ENCODE data around the gene RPL6.
"Not testable (repeated sequence)": the region's sequence is repeated elsewhere in the genome, so short reads cannot be mapped to it uniquely, and the experiment has no call there.

RPL6 gene

DNA sequence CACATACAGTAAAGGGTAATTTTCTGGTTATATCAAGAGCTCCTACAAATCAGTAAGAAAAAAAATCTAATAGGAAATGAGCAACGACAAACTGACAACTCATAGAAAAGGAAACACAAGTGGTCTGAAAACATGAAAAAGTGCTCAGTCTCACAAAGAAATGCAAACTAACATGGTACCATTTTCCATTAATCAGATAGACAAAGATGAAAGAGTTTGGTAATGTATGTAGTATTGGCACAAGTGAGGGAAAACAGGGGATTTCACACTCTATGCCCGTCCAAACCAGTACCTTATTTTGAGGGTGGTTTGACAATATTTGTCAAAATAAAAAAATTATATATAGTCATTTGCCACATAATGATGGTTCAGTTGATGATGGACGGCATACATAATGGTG lies 22.6 kb upstream of the RPL6 start:
- Mint-ChIP-seq H3K36me3 (peaks cover 19 to 22% of the 10 kb centered on the region in 2 donors), H3K4me3 (no peak overlapping the region), H3K27me3 (no peaks in the 10 kb centered on the region), H3K9me3 (no peaks in the 10 kb centered on the region), H3K27ac (peak overlapping the region; percentile 16), H3K4me1 (peaks cover 16 to 32% of the 10 kb centered on the region in 2 donors)
- ATAC-seq (replicated peaks): no peak
- no peak for DNase-seq

DNA sequence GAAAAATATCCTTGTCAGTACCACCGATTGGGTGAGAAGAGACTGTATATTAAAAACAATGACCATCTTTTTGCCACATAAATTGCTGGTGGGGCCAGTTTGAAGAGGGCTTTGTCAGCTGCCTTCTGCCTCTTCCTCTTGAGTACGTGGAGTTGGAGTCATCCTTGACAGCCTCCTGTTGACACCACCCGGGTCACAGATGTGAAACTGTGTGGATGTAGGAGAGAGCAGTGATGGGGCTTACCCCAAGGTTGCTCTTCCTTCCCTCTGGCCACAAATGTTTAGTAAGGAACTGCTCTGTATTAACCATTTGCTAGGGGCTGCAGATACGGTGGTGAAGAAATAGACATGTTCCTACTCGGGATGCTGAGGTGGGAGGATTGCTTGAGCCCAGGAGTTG lies 21.5 kb upstream of the RPL6 start:
- ATAC-seq (replicated peaks) (peak; percentile 67 to 78), DNase-seq (no peak)
- Mint-ChIP-seq H3K36me3 (peaks cover 19 to 30% of the 10 kb centered on the region in 2 donors), H3K27ac (peak overlapping the region; percentile 16), H3K4me3 (peak overlapping the region in 1 of 2 donors; percentile 30), H3K27me3 (no peaks in the 10 kb centered on the region), H3K9me3 (no peaks in the 10 kb centered on the region), H3K4me1 (peaks cover 17 to 32% of the 10 kb centered on the region in 2 donors)

- DNase-seq: no peak
- H3K27me3 Mint-ChIP-seq: no peaks in the 10 kb centered on the region
- H3K4me3 Mint-ChIP-seq: no peak overlapping the region
- H3K27ac Mint-ChIP-seq: no peak overlapping the region
- H3K9me3 Mint-ChIP-seq: no peaks in the 10 kb centered on the region
- H3K36me3 Mint-ChIP-seq: peaks cover 16 to 40% of the 10 kb centered on the region in 2 donors
- peaks cover 25 to 34% of the 10 kb centered on the region in 2 donors for H3K4me1 Mint-ChIP-seq
- ATAC-seq (replicated peaks): no peak
These were observed 18.4 kb upstream of the RPL6 start for GRCh38 chr12:112427760-112428159.

DNA sequence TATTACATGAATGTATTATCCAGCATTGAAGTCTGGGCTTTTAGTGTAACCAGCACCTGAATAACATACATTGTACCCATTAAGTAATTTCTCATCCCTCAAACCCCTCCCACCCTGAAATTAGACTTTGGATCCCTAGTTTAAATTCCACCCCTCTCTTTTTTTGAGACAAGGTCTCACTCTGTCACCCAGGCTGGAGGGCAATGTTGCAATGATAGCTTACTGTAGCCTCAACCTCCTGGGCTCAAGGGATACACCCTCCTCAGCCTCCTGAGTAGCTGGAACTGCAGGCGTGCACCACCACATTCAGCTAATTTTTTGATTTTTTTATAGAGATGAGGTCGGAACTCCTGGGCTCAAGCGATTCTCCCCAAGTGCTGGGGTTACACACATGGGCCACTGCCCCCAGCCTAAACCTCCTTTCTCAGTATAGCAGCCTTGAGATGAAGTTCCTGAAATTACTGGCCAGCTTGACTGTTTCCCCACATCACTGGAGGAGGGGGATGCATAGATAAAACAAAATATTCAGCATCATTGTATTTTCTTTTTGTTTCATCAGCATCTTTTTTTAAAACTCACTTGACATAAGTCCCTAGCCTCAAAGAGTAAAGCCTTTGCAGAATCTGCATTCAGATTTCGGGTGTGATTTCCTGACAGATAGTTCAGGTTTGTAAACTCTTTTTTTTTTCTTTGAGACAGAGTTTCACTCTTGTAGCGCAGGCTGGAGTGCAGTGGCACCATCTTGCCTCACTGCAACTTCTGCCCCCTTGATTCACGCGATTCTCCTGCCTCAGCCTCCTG lies 16.4 kb upstream of the RPL6 start:
- no peaks in the 10 kb centered on the region for H3K27me3 Mint-ChIP-seq
- H3K9me3 Mint-ChIP-seq: no peaks in the 10 kb centered on the region
- no peak overlapping the region for H3K27ac Mint-ChIP-seq
- peaks cover 9 to 32% of the 10 kb centered on the region in 2 donors for H3K36me3 Mint-ChIP-seq
- DNase-seq: no peak
- H3K4me3 Mint-ChIP-seq: no peak overlapping the region
- no peak for ATAC-seq (replicated peaks)
- peaks cover 28 to 35% of the 10 kb centered on the region in 2 donors for H3K4me1 Mint-ChIP-seq

DNA sequence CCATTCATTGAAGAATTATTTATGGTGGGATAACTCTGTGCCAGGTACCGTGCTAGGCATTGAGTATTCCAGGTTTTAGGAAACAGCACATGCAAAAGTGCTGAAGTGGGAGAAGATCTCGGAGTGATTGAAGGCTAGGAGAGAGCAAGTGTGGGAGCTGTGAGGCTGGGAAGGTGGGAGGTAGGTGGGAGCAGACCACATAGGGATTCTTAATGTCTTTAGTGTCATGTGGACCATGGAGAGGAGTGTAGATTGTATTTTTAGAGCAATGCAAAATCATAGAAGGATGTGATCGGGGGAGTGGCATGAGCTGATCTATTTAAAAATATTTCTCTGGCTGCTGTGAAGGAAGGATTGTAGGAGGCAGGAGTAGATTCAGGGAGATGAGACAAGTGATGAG lies 14.7 kb upstream of the RPL6 start:
- ATAC-seq (replicated peaks) (no peak), DNase-seq (no peak)
- Mint-ChIP-seq H3K27ac (no peak overlapping the region), H3K9me3 (no peaks in the 10 kb centered on the region), H3K36me3 (peaks cover 6 to 36% of the 10 kb centered on the region in 2 donors), H3K27me3 (no peaks in the 10 kb centered on the region), H3K4me3 (no peak overlapping the region), H3K4me1 (peaks cover 32 to 38% of the 10 kb centered on the region in 2 donors)

GRCh38 chr12:112422531-112422930 lies 13.1 kb upstream of the RPL6 start:
- ATAC-seq (replicated peaks) (no peak), DNase-seq (no peak)
- Mint-ChIP-seq H3K9me3 (no peaks in the 10 kb centered on the region), H3K36me3 (peaks cover 7 to 35% of the 10 kb centered on the region in 2 donors), H3K27ac (no peak overlapping the region), H3K4me3 (no peak overlapping the region), H3K27me3 (no peaks in the 10 kb centered on the region), H3K4me1 (peaks cover 31 to 45% of the 10 kb centered on the region in 2 donors)

DNA sequence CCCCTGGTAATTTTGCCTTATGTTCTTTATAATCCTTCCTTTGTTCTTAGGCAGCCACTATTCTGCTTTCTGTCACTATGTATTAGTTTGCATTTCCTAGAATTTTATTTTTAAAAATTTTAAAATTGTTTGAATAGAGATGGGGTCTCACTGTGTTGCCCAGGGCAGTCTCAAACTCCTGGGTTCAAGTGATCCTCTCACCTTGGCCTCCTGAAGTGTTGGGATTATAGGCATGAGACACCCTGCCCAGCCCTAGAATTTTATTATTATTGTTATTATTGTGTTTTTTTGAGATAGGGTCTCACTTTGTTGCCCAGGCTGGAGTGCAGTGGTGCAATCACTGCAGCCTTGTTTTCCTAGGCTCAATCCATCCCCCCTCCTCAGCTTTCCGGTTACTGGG lies 12.0 kb upstream of the RPL6 start:
- H3K4me1 Mint-ChIP-seq: peaks cover 29 to 49% of the 10 kb centered on the region in 2 donors
- peak overlapping the region; percentile 37 for H3K27ac Mint-ChIP-seq
- no peak overlapping the region for H3K4me3 Mint-ChIP-seq
- no peaks in the 10 kb centered on the region for H3K27me3 Mint-ChIP-seq
- H3K9me3 Mint-ChIP-seq: no peaks in the 10 kb centered on the region
- peaks cover 7 to 33% of the 10 kb centered on the region in 2 donors for H3K36me3 Mint-ChIP-seq
- DNase-seq (no peak), ATAC-seq (replicated peaks) (no peak)

DNA sequence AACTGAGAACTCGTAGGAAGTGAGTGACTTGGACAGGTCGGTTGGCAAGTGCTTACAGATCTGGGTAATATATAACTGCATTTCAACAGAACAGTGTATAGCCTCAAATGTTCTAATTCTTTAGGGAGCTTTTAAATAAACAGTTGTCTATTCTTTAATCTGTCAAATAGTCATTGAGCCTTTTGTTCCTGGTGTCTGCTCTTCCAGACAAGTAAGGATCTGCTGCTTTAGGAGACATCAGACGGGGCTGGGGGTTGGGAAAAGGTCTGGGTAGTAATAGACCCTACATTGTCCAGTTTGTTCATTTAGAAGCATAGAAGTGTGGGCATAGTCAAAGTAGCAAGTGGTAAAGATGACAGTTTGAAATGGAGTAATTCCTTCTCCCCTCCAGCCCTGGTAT lies 11.3 kb upstream of the RPL6 start:
- peaks cover 29 to 50% of the 10 kb centered on the region in 2 donors for H3K4me1 Mint-ChIP-seq

DNA sequence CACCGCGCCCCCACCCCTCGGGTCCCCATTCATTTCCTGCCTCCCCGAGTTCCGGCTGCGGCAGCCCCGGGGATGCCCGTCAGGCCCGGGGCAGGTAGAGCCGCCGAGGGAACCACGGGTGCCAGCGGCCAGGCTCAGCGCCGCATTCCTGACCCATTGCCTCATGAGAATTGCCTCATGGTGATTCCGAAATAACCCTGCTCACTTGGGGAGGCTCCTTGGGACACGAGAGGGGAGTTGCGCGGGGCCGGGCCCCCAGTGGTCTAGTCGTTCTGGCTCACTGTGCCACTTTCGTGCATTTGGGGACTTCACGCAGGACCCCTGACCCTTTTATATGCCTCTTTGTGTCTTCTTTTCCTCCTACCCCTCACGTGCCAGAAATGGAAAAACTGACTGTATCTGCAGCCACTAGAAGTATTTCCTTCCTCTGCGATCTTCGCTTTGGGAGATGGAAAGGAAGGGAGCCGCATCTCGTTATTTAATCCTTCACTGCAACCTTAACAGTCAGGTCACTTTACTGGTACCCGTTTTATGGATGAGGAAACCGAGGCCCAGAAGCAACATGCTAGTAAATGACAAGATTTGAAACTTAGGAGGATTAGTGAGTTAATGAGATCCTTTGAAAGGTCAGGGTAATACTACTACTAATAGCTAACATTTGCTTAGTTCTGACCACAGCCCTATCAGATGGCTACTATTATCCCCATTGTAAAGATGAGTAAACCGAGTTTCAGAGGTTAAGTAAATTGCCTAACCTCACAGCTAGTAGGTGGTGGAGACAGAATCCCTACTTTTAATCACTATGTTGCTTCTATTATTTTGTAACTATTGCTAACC lies 10.1 kb upstream of the RPL6 start:
- ATAC-seq (replicated peaks) (peak; percentile 61 to 64), DNase-seq (no peak)
- Mint-ChIP-seq H3K4me1 (peaks cover 26 to 45% of the 10 kb centered on the region in 2 donors), H3K27me3 (no peaks in the 10 kb centered on the region), H3K4me3 (peak overlapping the region; percentile 93 to 100), H3K27ac (peak overlapping the region; percentile 95), H3K36me3 (peaks cover 7 to 27% of the 10 kb centered on the region in 2 donors), H3K9me3 (no peaks in the 10 kb centered on the region)

More for the DNA sequence above, 11.3 kb upstream of the RPL6 start:
- H3K36me3 Mint-ChIP-seq: peaks cover 7 to 31% of the 10 kb centered on the region in 2 donors
- H3K9me3 Mint-ChIP-seq: no peaks in the 10 kb centered on the region
- ATAC-seq (replicated peaks) (no peak), DNase-seq (no peak)
- peak overlapping the region; percentile 62 for H3K27ac Mint-ChIP-seq
- no peaks in the 10 kb centered on the region for H3K27me3 Mint-ChIP-seq
- H3K4me3 Mint-ChIP-seq: peak overlapping the region; percentile 53 to 100

DNA sequence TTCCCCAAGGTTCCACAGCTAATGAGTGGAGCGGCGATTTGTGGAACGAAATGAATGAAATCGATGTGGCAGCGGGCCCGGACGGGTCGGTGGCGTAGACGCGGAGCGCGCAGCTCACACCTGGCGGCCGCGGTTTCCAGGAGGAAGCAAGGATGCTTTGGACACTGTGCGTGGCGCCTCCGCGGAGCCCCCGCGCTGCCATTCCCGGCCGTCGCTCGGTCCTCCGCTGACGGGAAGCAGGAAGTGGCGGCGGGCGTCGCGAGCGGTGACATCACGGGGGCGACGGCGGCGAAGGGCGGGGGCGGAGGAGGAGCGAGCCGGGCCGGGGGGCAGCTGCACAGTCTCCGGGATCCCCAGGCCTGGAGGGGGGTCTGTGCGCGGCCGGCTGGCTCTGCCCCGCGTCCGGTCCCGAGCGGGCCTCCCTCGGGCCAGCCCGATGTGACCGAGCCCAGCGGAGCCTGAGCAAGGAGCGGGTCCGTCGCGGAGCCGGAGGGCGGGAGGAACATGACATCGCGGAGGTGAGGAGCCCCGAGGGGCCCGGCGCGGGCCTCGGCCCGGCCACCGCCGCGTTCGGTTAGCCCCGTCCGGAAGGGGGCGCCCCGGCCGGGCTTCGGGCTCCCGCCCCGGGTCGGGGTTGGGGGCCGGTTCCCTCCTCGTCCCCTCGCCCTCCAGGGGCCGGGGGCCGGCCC lies 9.3 kb upstream of the RPL6 start, which contains the start of gene PTPN11:
PTPN11 (plus strand) TSS at position 340 of the 689 bp plus-strand sequence; CDS start at position 505, 165 bp downstream.
- peak within 1 kb of the TSS; percentile 96 to 100 for H3K4me3 Mint-ChIP-seq

GRCh38 chr12:112418273-112418607 lies 8.8 kb upstream of the RPL6 start:
- peaks cover 7 to 21% of the 10 kb centered on the region in 2 donors for H3K36me3 Mint-ChIP-seq
- ATAC-seq (replicated peaks): peak; percentile 15 to 26

More for the DNA sequence above, 9.3 kb upstream of the RPL6 start, which contains the start of gene PTPN11:
- DNase-seq: peak; percentile 86
- Mint-ChIP-seq H3K4me1 (peaks cover 22 to 37% of the 10 kb centered on the region in 2 donors), H3K36me3 (peaks cover 7 to 21% of the 10 kb centered on the region in 2 donors), H3K27me3 (no peaks in the 10 kb centered on the region), H3K9me3 (no peaks in the 10 kb centered on the region), H3K27ac (peak within 1 kb of the TSS; percentile 100)
- ATAC-seq (replicated peaks): peak; percentile 85 to 92

DNA sequence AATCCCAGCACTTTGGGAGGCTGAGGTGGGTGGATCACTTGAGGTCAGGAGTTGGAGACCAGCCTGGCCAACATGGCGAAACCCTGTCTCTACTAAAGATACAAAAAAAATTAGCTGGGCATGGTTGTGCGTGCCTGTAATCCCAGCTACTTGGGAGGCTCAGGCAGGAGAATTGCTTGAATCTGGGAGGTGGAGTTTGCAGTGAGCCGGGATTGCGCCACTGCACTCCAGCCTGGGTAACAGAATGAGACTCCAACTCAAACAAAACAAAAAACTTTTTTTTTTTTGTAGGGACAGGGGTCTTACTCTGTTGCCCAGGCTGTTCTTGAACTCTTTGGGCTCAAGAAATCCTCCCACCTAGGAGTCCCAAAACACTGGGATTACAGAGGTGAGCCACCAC lies 6.1 kb upstream of the RPL6 start:
- H3K36me3 Mint-ChIP-seq: peaks cover 6 to 13% of the 10 kb centered on the region in 2 donors
- H3K27ac Mint-ChIP-seq; H3K4me3 Mint-ChIP-seq; ATAC-seq (replicated peaks); H3K9me3 Mint-ChIP-seq; DNase-seq; H3K27me3 Mint-ChIP-seq: not testable (repeated sequence)
- peaks cover 6 to 18% of the 10 kb centered on the region in 2 donors for H3K4me1 Mint-ChIP-seq

More at GRCh38 chr12:112418273-112418607, 8.8 kb upstream of the RPL6 start:
- Mint-ChIP-seq H3K9me3 (no peaks in the 10 kb centered on the region), H3K27ac (peak overlapping the region; percentile 100), H3K4me1 (peaks cover 22 to 37% of the 10 kb centered on the region in 2 donors), H3K27me3 (no peaks in the 10 kb centered on the region), H3K4me3 (peak overlapping the region; percentile 96 to 100)
- no peak for DNase-seq

DNA sequence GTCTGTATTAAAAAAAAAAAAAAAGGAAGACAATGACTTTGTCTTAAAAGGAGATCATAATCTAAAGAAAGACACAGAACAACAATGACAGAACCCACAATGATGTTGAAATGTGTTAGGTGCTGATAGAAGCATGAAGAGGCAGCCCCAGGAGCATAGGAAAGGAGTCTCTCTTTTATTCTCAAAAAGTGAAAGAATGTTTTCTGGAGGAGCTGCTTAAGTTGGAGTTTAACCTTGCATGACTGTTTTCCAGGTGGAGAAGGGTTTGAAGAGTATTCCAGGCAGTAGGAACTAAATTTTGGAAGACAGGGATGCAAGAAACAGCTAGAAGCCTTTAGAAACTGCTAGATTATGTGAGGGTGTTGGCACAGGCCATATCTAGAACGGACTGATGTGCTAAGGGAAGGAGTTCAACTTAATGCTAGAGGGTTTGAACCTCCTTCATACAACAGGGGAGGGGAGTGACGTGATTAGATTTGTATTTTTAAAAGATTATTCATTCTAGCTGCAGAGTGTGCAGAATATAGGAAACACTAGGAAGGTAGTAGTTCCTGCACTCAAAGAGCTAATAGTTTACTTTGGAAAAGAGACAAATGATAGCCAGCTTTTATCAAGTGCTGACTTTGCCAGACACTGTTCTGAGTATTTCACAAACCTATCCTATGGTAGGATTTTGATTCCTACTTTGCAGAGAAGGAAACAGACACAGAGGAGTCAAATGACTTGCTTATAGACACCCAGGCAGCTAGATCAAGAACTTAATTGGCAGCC lies 4.6 kb upstream of the RPL6 start:
- H3K9me3 Mint-ChIP-seq: peaks cover 0 to 2% of the 10 kb centered on the region in 2 donors
- H3K36me3 Mint-ChIP-seq: peaks cover 9 to 15% of the 10 kb centered on the region in 2 donors
- ATAC-seq (replicated peaks) (no peak), DNase-seq (no peak)
- no peak overlapping the region for H3K27ac Mint-ChIP-seq
- no peaks in the 10 kb centered on the region for H3K27me3 Mint-ChIP-seq
- H3K4me3 Mint-ChIP-seq: no peak overlapping the region
- H3K4me1 Mint-ChIP-seq: peaks cover 8 to 20% of the 10 kb centered on the region in 2 donors

Data from stimulated activated naive B cell treated with anti-CD40 and anti-IgM and Interleukin-4, amounts not matched to agents 10 μg/mL and 1 μg/mL and 100 μg/mL, for 72 hours (primary cell).